Ecto neural progenitor cell (in vitro differentiated cells): ENCODE data around the gene TEX36.
"Not testable (repeated sequence)": the region's sequence is repeated elsewhere in the genome, so short reads cannot be mapped to it uniquely, and the experiment has no call there.

Experiments used
- DNase-seq: peaks from one replicate; pipeline ENCODE4 v3.0.0-alpha.2; 2018; ENCODE audit warnings: low spot score

Gene TEX36, protein sequence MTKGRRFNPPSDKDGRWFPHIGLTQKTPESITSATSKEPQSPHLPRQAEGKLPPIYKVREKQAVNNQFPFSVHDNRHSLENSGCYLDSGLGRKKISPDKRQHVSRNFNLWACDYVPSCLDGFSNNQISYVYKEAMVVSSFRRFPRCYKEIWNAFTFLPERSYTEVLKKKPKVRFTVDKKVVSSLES

GRCh38 chr10:125683063-125683462, at the start of gene TEX36:
Gene TEX36 (minus strand): TSS chr10:125683163. CDS start chr10:125682989, 174 bp downstream.
- DNase-seq: no peak

DNA sequence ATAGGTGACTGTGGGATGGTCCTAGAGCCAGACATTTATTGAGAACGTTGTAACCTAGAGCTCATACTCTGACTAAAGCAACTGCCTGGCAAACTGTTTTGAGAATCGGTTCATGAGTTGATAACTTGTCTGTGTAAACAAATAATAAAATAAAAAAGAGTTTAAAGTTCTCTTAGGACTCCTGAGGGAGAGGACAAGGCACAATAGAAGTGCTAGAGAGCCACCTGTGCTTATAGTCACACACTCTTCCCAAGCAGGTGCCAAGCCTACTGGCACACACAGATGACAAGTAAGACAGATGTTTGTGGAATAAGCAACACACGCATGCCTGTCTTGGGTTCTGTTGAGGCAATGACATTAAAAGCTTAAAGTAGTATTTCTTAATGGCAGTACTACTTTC, 44.5 kb upstream of the TEX36 start:
- no peak for DNase-seq

DNA sequence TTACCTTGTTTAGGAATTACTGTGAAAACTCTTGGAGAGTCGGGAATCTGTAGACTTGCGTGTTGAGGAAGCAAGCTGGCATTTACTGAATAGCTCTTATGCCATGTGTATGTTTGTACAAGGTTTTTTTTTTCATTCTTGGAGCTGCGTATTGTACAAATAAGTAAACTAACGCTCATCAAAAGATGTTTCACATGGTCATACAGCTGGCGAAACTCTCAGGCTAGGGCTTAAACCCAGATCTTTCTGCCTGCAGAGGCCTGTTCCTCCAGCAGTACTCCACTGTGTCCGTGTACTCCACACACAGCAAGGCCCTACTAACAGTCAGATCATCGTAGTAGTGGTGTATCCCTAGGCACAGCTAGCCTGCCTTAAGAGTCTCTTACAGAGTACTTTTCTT, 44.0 kb upstream of the TEX36 start:
- DNase-seq: no peak

DNA sequence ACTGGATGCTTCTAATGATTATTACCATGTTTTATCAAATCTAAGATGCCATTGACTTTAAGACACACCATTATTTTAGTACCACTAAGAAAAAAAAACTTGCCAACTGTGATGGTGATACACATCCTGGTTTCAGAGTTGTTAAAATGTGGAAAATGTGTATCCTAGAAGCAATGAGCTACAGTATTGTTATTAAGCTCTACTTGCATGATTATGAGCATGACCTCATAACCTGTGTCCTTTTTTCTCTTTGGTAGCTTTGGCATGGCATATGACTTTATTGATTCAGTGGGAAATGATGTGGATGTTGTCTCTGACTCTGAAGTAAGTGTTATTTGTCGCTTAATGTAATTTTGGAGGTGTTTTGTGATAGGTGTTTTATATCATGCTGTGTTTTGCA, 39.8 kb upstream of the TEX36 start:
- DNase-seq: no peak

DNA sequence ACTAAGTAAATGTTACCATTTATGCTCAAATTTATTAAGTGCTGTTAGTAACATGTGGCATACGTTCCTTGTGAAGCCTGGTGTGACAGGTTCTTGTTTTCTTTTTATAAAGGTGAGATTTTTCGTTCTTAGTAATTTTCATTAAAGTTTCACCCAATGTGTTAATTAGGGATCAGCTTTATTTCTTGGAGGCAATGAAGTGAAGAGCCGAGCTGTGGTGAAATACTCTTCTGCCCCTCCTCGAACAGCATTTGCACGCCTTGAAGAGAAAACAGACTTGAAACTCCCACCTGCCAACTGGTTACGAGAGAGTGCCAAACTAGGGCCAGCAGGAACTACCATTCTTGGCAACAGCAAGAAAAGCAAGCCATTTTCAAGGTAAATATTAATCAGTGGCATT, 38.1 kb upstream of the TEX36 start:
- no peak for DNase-seq

GRCh38 chr10:125720002-125720382, 37.0 kb upstream of the TEX36 start:
- DNase-seq: no peak

DNA sequence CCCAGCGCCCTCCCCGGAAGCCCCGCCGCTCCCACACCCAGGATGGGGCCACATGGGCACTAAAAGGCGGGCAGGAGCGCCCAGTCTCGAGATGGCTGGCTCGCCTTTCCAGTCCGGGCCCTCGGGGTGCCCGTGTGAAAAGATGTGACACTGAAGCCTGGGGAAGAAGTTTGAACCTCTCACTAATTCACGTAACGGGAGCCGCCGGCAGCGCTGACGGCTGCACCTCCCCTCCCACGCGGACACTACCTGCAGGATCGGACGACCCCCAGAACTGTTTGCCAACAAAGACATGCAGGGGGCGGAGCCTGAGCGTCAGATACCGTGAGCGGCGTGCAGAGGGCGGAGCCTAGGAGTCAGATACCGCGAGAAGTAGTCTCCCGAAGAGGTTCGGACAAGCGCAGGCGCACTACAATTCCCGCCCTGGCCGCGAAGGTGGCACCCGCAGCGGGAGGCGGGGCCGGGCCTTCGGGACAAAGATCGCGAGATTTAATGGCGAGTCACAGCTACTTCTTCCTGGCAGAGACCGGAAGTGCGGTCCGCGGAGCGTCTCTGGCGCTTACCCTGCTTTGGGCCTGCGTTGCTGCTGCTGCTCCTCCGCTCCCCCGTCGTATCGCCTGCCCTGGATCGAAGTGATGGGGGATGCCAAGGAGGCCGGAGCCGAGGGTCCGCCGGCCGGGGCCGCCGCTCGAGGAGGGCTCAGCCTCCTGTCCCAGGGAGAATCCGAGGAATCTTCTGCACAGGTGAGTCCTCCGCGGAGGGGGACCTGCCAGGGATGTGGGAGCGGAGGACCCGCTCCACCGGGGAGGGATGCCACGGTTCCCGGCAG, 36.4 kb upstream of the TEX36 start, which contains the start of gene EDRF1:
TSS of gene EDRF1 (plus strand) at position 537 of the 829 bp plus-strand sequence. CDS start at position 636, 99 bp downstream.
- peak; percentile 99 for DNase-seq

- not testable (repeated sequence) for DNase-seq
Measured at GRCh38 chr10:125714728-125715127, 31.8 kb upstream of the TEX36 start.

DNA sequence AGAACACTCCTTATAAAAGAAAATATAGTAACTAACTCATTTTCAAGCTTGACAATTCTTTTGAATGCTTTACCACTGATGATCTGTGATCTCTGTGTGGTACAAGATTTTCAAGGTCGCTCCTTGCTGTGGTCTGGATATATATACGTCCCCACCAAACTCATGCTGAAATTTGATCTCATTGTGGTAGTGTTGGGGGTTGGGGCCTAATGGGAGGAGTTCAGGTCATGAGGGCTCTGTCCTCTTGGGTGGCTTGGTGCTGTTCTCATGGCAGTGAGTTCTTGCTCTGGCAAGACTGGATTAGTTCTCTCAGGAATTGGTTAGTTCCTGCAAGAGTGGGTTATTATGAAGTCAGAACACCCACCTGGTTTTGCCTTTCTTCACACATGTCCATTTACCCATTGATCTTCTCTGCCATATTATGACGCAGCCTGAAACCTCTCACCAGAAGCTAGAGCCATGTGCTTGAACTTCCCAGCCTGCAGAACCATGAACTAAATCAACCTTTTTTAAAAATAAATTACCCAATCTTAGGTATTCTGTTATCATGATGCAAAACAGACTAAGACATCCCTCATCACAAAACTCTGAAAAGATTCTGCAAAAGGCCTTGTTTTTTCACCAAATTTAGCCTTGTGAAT, 28.3 kb upstream of the TEX36 start:
- DNase-seq: no peak

GRCh38 chr10:125709553-125710474, 26.9 kb upstream of the TEX36 start:
- DNase-seq: no peak

DNA sequence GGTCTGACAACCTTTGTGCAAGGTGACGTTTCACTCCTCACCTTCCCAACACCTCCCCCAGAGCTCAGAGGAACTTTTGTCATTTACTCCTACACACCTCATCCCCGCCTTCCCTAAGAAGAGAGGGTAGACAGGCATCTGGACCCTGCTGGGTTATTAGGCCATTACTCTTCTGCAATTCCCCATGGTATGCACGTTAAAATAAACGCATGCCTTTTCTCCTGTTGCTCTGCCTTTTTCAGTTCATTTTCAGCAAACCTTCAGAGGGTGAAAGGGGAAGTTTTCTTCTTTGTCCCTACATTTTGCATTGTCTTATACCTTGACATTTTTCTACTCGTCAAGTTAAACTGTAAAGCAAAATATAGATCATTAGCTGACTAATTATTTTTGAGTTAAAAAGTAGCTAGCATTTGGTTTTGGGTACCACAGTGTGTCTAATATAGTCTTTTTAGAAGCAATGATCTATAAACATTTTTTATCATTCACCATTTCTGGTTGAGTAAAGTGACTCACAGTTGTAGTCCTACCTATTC, 26.1 kb upstream of the TEX36 start:
- no peak for DNase-seq

DNA sequence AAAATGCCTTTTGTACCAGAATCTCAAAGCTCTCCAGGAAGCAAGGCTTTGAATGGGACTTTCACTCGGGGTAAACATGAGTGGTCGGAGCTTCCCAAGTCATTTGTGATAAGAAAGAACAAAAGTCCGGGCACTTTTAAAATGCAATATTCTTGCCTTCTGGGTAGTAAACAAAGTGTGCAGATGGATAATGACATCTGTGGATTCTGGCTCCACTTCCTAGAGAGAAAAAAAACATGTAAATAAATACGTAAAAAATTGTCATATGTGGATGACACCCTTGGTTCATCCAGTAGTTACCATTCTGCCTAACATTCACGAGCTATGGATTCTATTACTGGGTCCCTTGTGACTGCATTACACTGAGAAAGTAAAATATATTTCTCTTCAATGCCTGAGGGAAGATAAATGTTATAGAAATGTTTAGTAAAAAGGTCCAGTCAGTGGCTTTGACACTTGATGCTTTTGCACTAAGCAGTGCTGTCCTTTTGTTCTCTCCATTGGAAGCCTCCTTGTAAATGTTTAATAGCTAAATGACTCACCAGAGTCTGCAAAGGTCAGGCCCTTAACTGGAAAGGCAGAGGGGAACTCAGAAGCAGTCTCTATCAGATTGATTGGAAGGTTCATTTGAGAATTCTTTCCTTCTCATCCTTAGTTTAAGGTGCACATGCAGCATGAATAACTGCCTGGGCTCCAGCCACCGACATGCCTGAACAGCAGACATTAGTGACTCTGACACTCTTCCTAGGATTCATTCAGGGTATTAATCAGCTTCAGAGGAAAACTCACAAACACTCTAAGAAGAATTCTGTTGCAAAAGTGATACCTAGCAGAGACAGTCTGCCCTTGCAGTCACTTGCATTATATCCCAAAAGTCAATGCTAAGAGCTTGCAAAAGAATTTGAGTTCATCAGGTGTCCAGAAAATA, 24.8 kb upstream of the TEX36 start:
- no peak for DNase-seq

DNA sequence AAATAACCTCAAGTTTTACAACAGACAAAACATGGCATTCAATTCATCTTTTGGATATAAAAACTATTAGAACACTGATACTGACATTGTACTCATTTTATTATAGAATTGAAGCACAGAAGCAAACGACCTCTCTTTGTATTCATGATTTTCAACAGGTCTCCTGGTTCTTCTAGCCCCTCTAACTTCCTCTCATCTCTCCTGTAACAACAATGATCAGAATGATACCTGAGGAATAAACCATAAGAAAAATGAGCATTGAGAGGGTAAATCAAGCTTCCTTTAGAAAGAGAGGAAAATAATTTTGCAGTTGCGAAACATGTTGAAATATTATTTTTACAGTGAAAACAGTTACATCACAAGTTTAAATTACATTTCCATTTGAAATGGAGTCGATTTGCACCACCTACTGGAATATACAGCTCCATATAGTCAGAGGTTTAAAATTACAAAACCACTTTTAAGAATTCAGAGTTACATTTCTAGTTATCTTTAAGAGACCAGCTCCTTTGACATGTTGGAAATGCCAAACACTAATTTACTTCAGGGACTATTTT, 17.5 kb upstream of the TEX36 start:
- DNase-seq: no peak

DNA sequence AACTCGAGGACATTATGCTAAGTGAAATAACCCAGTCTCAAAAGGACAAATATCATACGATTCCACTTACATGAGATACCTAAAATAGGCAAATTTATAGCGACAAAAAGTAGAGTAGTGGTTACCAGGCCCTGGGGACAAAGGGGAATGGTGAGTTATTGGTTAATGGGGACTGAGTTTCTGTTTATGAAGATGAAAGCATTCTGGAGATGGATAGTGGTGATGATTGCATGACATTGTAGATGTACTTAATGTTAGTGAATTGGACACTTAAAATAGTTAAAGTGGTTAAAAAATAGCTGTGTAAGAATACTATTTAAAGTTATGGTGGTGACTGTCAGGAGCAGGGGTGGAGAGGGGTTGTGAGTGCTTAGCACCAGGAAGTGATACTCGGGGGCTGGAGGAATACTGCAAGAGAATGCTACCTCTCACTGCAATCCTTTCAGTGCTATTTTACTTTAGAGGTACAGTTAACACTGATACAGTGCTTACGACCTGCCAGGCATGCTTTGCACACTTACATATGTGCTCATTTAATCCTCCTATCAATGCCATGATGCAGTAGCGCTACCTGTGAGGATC, 16.7 kb upstream of the TEX36 start:
- DNase-seq: no peak

GRCh38 chr10:125698481-125698998, 15.6 kb upstream of the TEX36 start:
- DNase-seq: no peak

DNA sequence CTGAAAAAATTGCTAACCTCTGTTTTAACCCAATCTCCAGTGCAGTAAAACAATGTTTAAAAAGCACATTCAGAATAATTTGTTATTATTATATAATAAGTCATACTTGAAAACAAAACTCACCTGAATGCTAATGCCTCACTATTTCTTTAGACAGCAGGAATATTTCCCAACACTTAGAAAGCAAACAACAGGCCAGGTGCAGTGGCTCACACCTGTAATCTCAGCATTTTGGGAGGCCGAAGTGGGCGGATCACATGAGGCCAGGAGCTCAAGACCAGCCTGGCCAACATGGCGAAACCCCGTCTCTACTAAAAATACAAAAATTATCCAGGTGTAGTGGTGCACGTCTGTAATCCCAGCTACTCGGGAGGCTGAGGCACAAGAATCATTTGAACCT, 13.9 kb upstream of the TEX36 start:
- not testable (repeated sequence) for DNase-seq

DNA sequence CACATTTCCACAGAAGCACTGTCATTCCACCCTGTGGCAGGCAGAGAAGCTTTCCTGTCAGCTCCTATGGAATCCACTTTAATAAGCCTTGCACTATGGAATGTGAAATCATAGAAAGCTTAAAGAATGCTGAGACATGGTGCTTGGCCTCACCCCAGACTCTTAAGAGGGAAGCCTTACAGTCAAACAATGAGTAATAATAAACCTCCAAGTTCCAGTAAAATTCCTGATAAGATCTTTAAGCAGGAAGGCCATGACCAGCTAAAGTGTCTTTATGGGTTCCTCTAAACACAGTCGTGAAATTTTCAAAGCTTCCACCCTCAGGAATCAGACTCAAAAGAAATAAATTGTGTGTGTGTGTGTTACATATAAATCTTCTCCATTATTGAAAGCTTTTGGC, 11.9 kb upstream of the TEX36 start:
- no peak for DNase-seq

DNA sequence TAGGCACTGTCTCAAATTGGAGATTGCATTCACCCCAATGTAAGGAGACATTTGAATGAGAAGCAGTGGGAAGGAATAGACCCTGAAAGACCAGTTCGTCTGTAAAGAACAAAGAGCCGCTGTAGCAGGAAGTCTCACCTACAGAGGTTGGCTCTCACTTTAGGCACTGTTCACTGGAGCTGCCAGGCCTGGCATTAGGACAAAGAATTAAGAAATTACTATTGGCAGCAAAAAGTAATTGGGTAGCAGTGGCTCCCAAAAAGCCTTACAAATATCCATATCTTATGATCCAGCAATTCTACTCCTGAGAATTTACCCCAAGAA, 10.5 kb upstream of the TEX36 start:
- DNase-seq: no peak

DNA sequence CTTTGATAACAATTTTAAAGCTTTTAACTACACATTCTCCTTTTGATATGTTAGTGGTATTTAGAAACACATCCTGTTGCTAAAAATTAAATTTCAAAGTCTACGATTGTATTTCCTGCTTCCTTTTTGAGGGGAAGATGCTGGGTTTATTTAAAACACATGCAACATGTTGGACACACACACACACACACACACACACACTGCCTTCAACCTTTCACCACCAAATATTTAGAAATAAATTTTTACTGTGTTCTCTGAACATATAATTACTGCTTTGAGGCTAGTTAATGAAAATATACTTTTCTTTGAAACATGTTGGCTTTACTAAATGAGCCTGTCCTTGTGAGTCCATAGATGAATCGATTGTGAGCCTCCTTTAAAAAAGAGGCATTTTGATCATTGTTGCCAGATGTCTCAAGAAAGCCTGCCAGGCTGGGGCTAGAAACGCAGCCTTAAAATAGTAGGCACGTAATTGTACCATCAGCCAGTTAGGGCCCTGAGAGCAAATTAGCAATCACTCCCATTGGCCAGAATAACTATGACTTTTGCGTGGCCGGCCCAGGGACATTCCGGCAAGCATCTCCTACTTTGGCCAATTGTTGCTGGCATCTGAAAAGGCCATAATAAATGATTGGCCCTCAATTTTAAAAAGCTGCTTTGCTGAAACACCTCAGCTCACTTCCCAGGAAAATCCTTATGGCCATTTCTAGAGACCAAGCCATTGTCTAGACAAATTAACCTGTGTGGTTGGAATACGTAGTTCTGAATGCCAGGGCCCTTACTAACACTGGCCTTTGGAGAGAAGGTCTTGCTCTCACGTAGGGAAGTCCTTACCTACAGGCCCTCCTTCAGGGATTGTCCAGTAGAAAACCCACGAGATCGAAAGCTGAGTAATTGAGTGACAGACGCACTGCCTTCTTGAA, 9.9 kb upstream of the TEX36 start:
- DNase-seq: no peak
